Erythroblast (primary cell): Measurements from ENCODE around the gene NANOGP8.

Source experiments
- GATA1 ChIP-seq: IDR thresholded peaks from 2 replicates; pipeline ENCODE4 v1.6.1; 2011; ENCODE audit warnings: low read depth, mild to moderate bottlenecking, control low read depth, low read length, moderate library complexity
- POLR2A ChIP-seq: IDR thresholded peaks from 2 replicates; pipeline ENCODE4 v1.6.1; 2011; ENCODE audit warnings: mild to moderate bottlenecking, low read length

- TF ChIP-seq POLR2A = no peak
- no peak for TF ChIP-seq GATA1
Observed at GRCh38 chr15:35098737-35099136, 13.6 kb upstream of the NANOGP8 start.
